T47D (cell line): ENCODE measurements around the gene DIS3L2.
A peak's percentile ranks its signal among the peaks of the same experiment; 100 is the strongest.

Experiments
- DNase-seq, 2 experiments: peaks; one replicate each; pipeline versions ENCODE4 v3.0.0 to v3.0.0-alpha.2; 2011 to 2012; ENCODE audit warnings: low read depth in 1 of 2, low spot score in 1 of 2
- JUND ChIP-seq: IDR thresholded peaks from 2 replicates; pipeline ENCODE4 v1.6.1; 2012; ENCODE audit warnings: low read depth
- in situ Hi-C: cut with HindIII; loops from 2 replicates; pipeline ENCODE4 v1.10.0; 2016; ENCODE audit warnings: low sequenced_read_pairs, low pct_unique_long_range_greater_than_20kb

Gene DIS3L2

DNA sequence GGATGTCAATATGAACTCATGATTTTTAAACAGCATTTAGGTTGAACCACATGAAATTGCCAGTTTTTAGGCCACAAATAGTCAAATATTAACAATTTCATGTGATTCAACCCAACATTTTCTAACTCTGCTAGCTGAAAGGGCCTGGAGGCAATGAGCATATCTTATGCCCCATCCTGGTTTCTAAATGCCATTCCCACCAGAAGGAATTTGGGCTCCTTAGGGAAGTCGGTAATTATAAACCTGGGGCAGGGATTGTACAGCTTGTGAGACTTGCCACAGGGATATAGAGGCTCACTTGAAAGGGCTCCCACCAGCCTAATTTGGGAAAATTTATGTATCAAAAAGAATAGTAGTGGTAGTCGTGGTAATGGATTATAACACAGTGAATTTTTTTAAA is 238.7 kb downstream of the DIS3L2 start:
- no peak for TF ChIP-seq JUND
- DNase-seq: no peak
- in situ Hi-C loops: no loop called here

DNA sequence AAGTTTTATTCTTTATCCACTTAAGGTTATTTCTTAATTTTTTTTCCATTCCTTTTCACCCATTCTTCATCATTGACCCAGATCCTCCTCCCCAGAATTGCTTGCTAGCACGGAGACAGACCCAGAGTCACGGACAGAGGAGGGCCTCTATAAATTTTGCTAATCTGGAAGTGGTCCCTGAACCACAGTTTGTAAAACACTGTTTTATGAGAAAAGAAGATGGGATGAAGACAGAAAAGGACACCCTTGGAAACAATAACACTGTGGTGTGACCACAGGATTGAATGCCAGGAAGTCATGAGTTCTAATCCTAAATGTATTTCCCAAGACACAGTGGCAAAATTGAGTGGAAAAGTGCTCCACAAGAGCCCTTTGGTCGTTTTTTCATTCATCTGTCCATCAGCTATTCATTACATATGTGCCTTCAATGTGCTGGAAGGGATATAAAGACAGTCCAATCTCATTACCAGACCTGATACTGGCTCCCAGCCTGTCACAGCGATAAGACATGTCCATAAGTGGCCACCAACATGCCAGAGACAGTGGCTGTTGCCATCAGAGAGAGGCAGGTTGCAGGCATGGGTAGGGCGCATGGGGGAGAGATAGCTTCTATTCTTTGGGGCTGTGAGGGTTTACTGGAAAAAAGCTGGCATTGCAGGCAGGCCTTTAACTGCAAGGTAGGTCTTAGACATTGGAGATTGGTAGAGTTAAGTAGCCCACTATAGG is 241.8 kb downstream of the DIS3L2 start:
- DNase-seq: no peak
- in situ Hi-C loops: no loop called here

DNA sequence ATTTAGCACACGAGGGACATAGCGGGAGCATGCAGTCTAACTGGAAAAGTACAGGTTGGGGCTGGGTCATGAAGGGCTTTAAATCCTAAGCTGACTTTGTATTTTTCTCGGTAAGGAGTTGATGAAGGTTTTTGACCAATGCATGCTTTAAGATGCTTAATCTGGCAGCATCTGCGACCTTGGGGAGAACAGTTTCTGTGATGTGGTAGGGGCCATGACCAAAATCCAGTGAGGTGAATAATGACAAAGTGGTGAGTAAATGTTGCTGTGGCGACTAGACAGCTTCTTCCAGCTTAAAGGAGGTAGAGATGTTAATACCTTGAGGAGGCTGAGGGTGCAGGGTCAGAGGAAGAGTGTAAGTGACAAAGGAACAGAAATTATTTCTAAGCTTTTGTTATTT is 242.4 kb downstream of the DIS3L2 start:
- DNase-seq: no peak
- in situ Hi-C loops: no loop called here
- TF ChIP-seq JUND: no peak

More for the DNA sequence above, 241.8 kb downstream of the DIS3L2 start:
- no peak for TF ChIP-seq JUND

- in situ Hi-C loops: no loop called here
- peak in 1 of 2 experiments; percentile 57 for DNase-seq
These were observed 243.0 kb downstream of the DIS3L2 start for GRCh38 chr2:232204457-232204931.

GRCh38 chr2:232207174-232207573 is 245.7 kb downstream of the DIS3L2 start:
- in situ Hi-C loops: no loop called here
- TF ChIP-seq JUND: no peak

More at GRCh38 chr2:232204457-232204931, 243.0 kb downstream of the DIS3L2 start:
- no peak for TF ChIP-seq JUND

GRCh38 chr2:232210306-232210705 is 248.8 kb downstream of the DIS3L2 start:
- in situ Hi-C loops: no loop called here
- no peak for DNase-seq
- no peak for TF ChIP-seq JUND

More at GRCh38 chr2:232207174-232207573, 245.7 kb downstream of the DIS3L2 start:
- DNase-seq: no peak

DNA sequence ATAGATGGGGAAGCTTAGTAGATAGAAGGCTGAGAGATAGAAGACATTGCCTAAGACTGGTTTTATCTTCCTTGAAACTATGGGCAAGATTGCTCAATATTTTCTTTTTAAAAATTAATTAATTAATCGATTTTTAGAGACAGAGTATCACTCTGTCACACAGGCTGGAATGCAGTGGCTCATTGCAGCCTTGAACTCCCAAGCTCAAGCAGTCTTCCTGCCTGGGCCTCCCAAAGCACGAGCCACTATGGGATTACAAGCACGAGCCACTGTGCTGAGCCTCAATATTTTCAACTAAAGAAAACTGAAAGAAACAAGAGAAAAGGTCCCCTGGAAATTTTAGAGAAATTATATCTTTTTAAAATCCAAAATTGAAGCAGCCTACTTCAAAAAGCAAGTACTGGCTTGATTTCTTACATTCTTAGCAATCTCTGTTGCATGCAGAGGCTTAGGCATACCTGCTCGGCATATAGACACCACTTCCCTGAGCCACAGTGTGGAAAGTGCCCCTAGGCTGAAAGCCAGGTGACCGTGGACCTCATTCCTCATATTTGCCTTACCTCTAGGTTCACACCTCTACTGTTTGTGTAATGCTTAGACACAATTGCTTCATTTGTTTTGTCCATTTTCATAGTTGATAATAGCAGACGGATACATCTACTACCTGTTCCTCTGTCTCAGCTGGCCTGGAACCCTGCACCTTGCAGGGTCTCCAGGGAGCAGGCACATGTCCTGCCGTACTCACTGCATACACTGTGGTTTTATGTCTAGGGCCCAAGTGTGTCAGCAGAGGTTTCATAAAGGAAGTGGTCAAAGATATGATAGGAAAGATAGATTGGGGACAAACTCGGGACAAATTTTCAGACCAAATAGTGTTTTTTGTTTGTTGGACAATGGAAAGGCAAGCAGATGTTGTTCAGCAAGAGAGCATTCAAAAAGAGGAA is 250.5 kb downstream of the DIS3L2 start:
- in situ Hi-C loops: no loop called here
- peak in 1 of 2 experiments; percentile 51 for DNase-seq
- TF ChIP-seq JUND: no peak

DNA sequence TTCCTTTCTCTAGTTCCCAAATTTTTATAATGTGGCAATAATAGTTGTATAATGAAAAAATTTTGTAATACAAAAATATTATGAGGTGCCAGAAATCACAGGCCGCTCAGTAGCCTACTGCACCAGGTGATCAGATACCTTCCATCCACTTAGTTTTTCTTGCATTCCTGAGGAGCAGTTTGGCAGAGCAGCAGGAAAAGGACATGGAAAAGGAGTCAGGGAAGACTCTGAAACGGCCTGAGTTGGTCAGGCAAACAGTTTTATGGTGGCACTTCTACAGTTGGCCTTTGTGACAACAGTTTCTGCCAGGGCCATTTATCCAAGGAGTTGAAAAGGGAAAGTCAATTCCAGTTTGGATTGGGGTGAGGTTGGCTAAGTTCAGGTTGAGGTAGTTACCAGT is 251.7 kb downstream of the DIS3L2 start:
- DNase-seq: no peak
- no peak for TF ChIP-seq JUND
- in situ Hi-C loops: no loop called here

GRCh38 chr2:232214053-232214452 is 252.5 kb downstream of the DIS3L2 start:
- TF ChIP-seq JUND: no peak
- in situ Hi-C loops: no loop called here
- no peak for DNase-seq

DNA sequence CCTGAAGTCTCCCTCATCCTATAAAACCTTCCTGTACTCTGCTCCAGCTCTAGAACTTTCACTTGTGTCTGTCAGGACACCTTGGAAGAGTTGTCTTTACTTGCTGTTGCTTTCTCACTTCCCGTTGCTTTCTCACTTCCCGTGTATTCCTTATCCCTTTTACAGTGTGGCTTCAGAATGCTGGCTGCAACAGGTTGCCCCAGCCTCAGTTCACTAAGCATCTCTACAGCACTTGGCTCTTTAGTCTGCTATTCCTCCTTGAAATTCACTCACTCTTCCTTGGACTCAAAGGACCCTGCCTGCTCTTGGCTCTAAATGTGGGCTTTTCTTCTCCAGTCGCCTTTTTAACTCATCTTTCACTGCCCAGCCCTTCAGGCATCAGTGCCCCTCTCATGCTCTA is 254.5 kb downstream of the DIS3L2 start:
- in situ Hi-C loops: no loop called here
- no peak for DNase-seq
- no peak for TF ChIP-seq JUND

GRCh38 chr2:232218778-232219495 is 257.4 kb downstream of the DIS3L2 start:
- DNase-seq: no peak
- TF ChIP-seq JUND: no peak
- in situ Hi-C loops: no loop called here

DNA sequence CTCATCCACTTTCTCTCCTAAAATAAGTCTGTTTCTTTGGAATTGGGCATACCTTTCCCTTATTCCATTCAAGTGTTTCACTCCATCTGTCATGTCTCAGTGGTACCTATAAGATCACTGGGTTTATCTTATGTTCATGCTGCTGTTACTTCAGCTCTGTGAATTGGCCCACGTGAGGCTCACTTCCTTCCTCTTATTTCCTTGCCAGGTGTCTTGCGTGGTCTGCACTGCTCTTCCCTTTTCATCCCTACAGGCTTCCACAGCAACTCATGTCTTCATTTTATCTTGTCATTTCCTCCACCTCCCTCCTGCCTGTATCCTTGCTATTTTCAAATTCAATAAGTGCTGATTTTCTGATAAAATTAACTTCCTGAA is 258.0 kb downstream of the DIS3L2 start:
- no peak for TF ChIP-seq JUND
- in situ Hi-C loops: no loop called here
- no peak for DNase-seq

- no peak for DNase-seq
- in situ Hi-C loops: no loop called here
These were observed 258.4 kb downstream of the DIS3L2 start for GRCh38 chr2:232219932-232220331.

More at GRCh38 chr2:232219932-232220331, 258.4 kb downstream of the DIS3L2 start:
- no peak for TF ChIP-seq JUND
